ENCODE measurements around the gene FOCAD.

FOCAD gene

GRCh38 chr9:20713172-20713571 is 29.1 kb downstream of the FOCAD start:
- peaks cover 0 to 8% of the 10 kb centered on the region in 2 experiments; a peak in 1 of 3 replicates for H3K36me3 ChIP-seq (ENCODE audit: control insufficient read depth in 2 of 2, insufficient read depth in 1 of 2, low read length in 2 of 2)
- H3K4me1 ChIP-seq (ENCODE audit: control insufficient read depth, insufficient read depth, low read length) = no peaks in the 10 kb centered on the region
- CTCF ChIA-PET = interaction anchor here (0.9 to 1.3 kb wide), 2 partner anchors 12 to 228 kb away, joined by 3 read pairs; no protein-coding TSS in a partner anchor
- TF ChIP-seq ZEB2 (tag by site-specific recombination; IDR thresholded peaks at IDR 0.05) (no peak), ZBTB11 (tag by site-specific recombination; conservative IDR thresholded peaks at IDR 0.05; ENCODE audit: low read depth) (no peak), ZNF747 (tag by site-specific recombination; IDR thresholded peaks at IDR 0.05) (no peak), ZNF362 (tag by site-specific recombination; IDR thresholded peaks at IDR 0.05) (no peak), ATF2 (tag by site-specific recombination; IDR thresholded peaks at IDR 0.05; ENCODE audit: low read depth) (no peak), YY2 (tag by site-specific recombination; IDR thresholded peaks at IDR 0.05) (no peak), ZNF704 (tag by site-specific recombination; IDR thresholded peaks at IDR 0.05) (no peak), AEBP2 (tag by site-specific recombination; IDR thresholded peaks at IDR 0.05; ENCODE audit: borderline replicate concordance) (no peak), ZNF837 (tag by site-specific recombination; IDR thresholded peaks at IDR 0.05) (no peak)
- H3K9me3 ChIP-seq (ENCODE audit: control insufficient read depth, insufficient read depth, low read depth, low read length) = no peaks in the 10 kb centered on the region
- POLR2A ChIA-PET = no interaction called here
- H3K4me3 ChIP-seq (ENCODE audit: low read depth, low read length) = no peak overlapping the region
- H3K27ac ChIP-seq (ENCODE audit: extremely low read depth, low read depth, low read length) = no peak overlapping the region

- H3K4me1 ChIP-seq (ENCODE audit: control insufficient read depth, insufficient read depth, low read length) = no peaks in the 10 kb centered on the region
- no peak overlapping the region for H3K4me3 ChIP-seq (ENCODE audit: low read depth, low read length)
- H3K9me3 ChIP-seq (ENCODE audit: control insufficient read depth, insufficient read depth, low read depth, low read length) = no peaks in the 10 kb centered on the region
- no peak for TF ChIP-seq ZNF560 (tag by site-specific recombination; IDR thresholded peaks at IDR 0.05; ENCODE audit: borderline replicate concordance)
- TF ChIP-seq ZNF2 (tag by site-specific recombination; IDR thresholded peaks at IDR 0.05) = no peak
- TF ChIP-seq ZBTB8A (tag by site-specific recombination; IDR thresholded peaks at IDR 0.05) = no peak
- no peak for TF ChIP-seq ZNF280D (tag by site-specific recombination; IDR thresholded peaks at IDR 0.05)
- TF ChIP-seq PBX3 (CRISPR knock-in tag; IDR thresholded peaks at IDR 0.05) = no peak
- peak; percentile 59 for TF ChIP-seq ZNF366 (tag by site-specific recombination; conservative IDR thresholded peaks at IDR 0.05)
- TF ChIP-seq ZNF488 (tag by site-specific recombination; IDR thresholded peaks at IDR 0.05) = no peak
- no peak for TF ChIP-seq GLI4 (tag by site-specific recombination; IDR thresholded peaks at IDR 0.05)
- CTCF ChIA-PET = interaction anchor here (0.6 to 0.7 kb wide), 2 partner anchors 855 to 1042 kb away, joined by 3 read pairs; no protein-coding TSS in a partner anchor
- POLR2A ChIA-PET = interaction anchor here (0.6 kb wide), 1 partner anchor 76 kb away, joined by 3 read pairs; no protein-coding TSS in a partner anchor
- no peak overlapping the region for H3K27ac ChIP-seq (ENCODE audit: extremely low read depth, low read depth, low read length)
- H3K36me3 ChIP-seq (ENCODE audit: control insufficient read depth in 2 of 2, insufficient read depth in 1 of 2, low read length in 2 of 2) = peaks cover 0 to 12% of the 10 kb centered on the region in 2 experiments; a peak in 1 of 3 replicates
Observed at GRCh38 chr9:20714442-20715415, 30.7 kb downstream of the FOCAD start.

All from HEK293 (cell line).